A673 (cell line): Measurements from ENCODE around the gene OMP. TPM values are rescaled to one million over a fixed set of nuclear protein-coding genes. Genes with fewer than 3 reads are reported as not detected.

Experiments
- BruUV-seq: library from RNA; stranded (reverse); fragments of 400-500 nt; replicated peaks from 2 replicates; lab custom pipeline; 2021; lab: Mats Ljungman, UMichigan
- CTCF ChIA-PET: fragments of 300-600 bp; sonication (Branson Sonifier 250); formaldehyde crosslinking; loops from one replicate; lab custom pipeline; 2022; ENCODE audit warnings: antibody characterized with exemption; lab: Charles Lee
- POLR2A ChIA-PET: fragments of 300-600 bp; sonication (Branson Sonifier 250); formaldehyde crosslinking; loops from one replicate; lab custom pipeline; 2022; ENCODE audit warnings: antibody characterized with exemption; ENCODE audit not compliant: low non-redundant PET; lab: Charles Lee
- DNase-seq: peaks from one replicate; pipeline ENCODE4 v3.0.0-alpha.2; 2015; ENCODE audit warnings: low spot score
- H3K27ac ChIP-seq: fragments of 200-600 bp; sonication (generic); 2 replicates; pipeline ENCODE4 v1.5.1; 2016; ENCODE audit warnings: mixed run types, low read depth, mild to moderate bottlenecking, mixed read lengths, antibody characterized with exemption, low read length; ENCODE audit not compliant: poor library complexity, severe bottlenecking
- H3K27me3 ChIP-seq: fragments of 200-600 bp; sonication (generic); replicated peaks from 2 replicates; pipeline ENCODE4 v1.6.1; 2017; ENCODE audit warnings: mixed run types, low read depth, mild to moderate bottlenecking, mixed read lengths, antibody characterized with exemption, low read length; ENCODE audit not compliant: insufficient read depth, poor library complexity
- H3K36me3 ChIP-seq: fragments of 200-600 bp; sonication (generic); 2 replicates; pipeline ENCODE4 v1.6.1; 2016; ENCODE audit warnings: mixed run types, mild to moderate bottlenecking, mixed read lengths, antibody characterized with exemption, low read length; ENCODE audit not compliant: insufficient read depth, poor library complexity, severe bottlenecking
- H3K4me1 ChIP-seq: fragments of 200-600 bp; sonication (generic); 2 replicates; pipeline ENCODE4 v1.6.1; 2017; ENCODE audit warnings: mixed run types, mild to moderate bottlenecking, mixed read lengths, antibody characterized with exemption, low read length; ENCODE audit not compliant: insufficient read depth, poor library complexity, severe bottlenecking
- H3K4me3 ChIP-seq: fragments of 200-600 bp; sonication (generic); 2 replicates; pipeline ENCODE4 v1.5.1; 2016; ENCODE audit warnings: low read depth, mixed run types, mild to moderate bottlenecking, mixed read lengths, low read length; ENCODE audit not compliant: poor library complexity, severe bottlenecking
- H3K9me3 ChIP-seq: fragments of 200-600 bp; sonication (generic); 2 replicates; pipeline ENCODE4 v1.6.1; 2016; ENCODE audit warnings: mixed run types, low read depth, mild to moderate bottlenecking, mixed read lengths, antibody characterized with exemption, low read length; ENCODE audit not compliant: poor library complexity, severe bottlenecking
- CTCF ChIP-seq: fragments of 300-800, 200-600 bp; sonication (generic); conservative IDR thresholded peaks from 2 replicates; pipeline ENCODE4 v1.5.1; 2017; ENCODE audit warnings: low read depth, mild to moderate bottlenecking, antibody characterized with exemption, low read length, moderate library complexity, mixed read lengths
- EZH2 ChIP-seq: fragments of 200-600 bp; sonication (generic); IDR thresholded peaks from 2 replicates; pipeline ENCODE4 v1.6.1; 2017; ENCODE audit warnings: borderline replicate concordance, low read depth, mild to moderate bottlenecking, mixed read lengths, antibody characterized with exemption, low read length; ENCODE audit not compliant: poor library complexity, severe bottlenecking
- intact Hi-C: fragments of 100-400 bp; cut with micrococcal nuclease; formaldehyde crosslinking; loops from one replicate; pipeline ENCODE4 v1.10.0; 2022; ENCODE audit not compliant: unreplicated experiment
- total RNA-seq: library from RNA; stranded (reverse); gene quantifications from 2 replicates; pipeline ENCODE4 v1.2.3, GENCODE V29; 2021

The OMP gene
- total RNA-seq, 1 experiment from 2014 or later: not detected

GRCh38 chr11:77066229-77067042 is 36.2 kb upstream of the OMP start, which contains the start of gene CAPN5:
Gene CAPN5, plus strand, starts transcription at chr11:77066971. Its CDS starts 17,916 bp downstream, at chr11:77084887.
- Histone ChIP-seq H3K4me3 (peak within 1 kb of the TSS; percentile 76), H3K4me1 (peaks cover 3% of the 10 kb centered on the region), H3K27ac (peak within 1 kb of the TSS; percentile 67), H3K36me3 (no peaks in the 10 kb centered on the region), H3K27me3 (no peaks in the 10 kb centered on the region), H3K9me3 (peaks cover 1% of the 10 kb centered on the region)
- peak; percentile 94 for DNase-seq
- no TSS peak for BruUV-seq
- POLR2A ChIA-PET: interaction anchor here (0.6 kb wide), 1 partner anchor 13 kb away, joined by 4 read pairs; no protein-coding TSS in a partner anchor
- intact Hi-C loops: no loop called here
- CTCF ChIA-PET: interaction anchor here (1.0 kb wide), 1 partner anchor 18 kb away, joined by 8 read pairs; no protein-coding TSS in a partner anchor
- TF ChIP-seq EZH2 (no peak), CTCF (peak; percentile 45)

GRCh38 chr11:77067861-77068443 is 34.7 kb upstream of the OMP start:
- Histone ChIP-seq H3K4me1 (peaks cover 3% of the 10 kb centered on the region), H3K36me3 (no peaks in the 10 kb centered on the region), H3K27me3 (no peaks in the 10 kb centered on the region), H3K27ac (no peak overlapping the region), H3K4me3 (no peak overlapping the region), H3K9me3 (no peaks in the 10 kb centered on the region)
- no peak for DNase-seq
- ChIA-PET POLR2A (no interaction called here), CTCF (no interaction called here)
- no peak for TF ChIP-seq EZH2
- BruUV-seq: no TSS peak
- intact Hi-C loops: no loop called here

DNA sequence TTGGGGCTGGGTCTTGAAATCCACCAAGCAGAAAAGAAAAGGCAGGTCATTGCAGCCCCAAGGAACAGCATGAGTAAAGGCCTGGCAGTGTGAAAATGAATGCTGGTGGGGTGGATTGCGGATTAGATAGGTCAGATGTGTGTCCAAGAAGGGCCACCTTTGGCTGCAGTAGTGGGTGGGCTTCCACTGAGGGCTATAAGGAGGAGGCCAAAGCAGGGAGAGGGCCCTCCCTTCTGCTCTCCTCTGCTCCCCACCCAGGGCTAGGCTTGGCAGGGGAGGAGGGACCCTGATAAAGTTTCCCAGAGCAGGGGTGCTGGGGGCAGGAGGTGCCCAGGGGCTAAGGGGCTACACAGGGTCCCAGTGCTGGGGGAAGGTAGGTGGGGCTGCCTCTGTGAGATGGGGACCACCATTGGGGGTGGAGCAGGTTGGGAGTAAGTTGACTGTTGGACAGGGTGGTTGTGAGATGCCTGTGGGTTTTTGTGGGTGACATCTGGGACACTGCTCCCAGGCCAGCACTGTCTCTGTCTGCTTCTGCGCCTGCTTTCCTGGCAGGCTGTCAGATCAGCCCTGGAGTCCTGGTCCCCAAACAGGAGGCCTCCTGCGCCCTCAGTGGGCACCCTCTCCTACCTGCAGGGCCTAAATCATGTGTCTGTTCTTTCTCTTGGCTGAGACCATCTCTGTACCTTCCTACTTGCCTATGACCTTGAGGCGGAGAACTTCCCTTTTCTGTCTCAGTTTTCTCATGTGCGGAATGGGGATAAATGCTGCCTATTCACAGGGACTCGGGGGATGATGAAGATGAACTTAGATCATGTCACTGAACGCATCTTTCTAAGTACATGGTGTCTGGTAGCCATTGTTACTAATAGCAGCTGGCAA is 33.9 kb upstream of the OMP start:
- Histone ChIP-seq H3K27me3 (no peaks in the 10 kb centered on the region), H3K4me1 (peaks cover 3% of the 10 kb centered on the region), H3K9me3 (no peaks in the 10 kb centered on the region), H3K36me3 (no peaks in the 10 kb centered on the region), H3K4me3 (no peak overlapping the region), H3K27ac (no peak overlapping the region)
- CTCF ChIA-PET: no interaction called here
- TF ChIP-seq EZH2 (no peak), CTCF (no peak)
- no peak for DNase-seq
- POLR2A ChIA-PET: no interaction called here
- BruUV-seq: no TSS peak
- intact Hi-C loops: no loop called here
